VCaP (cell line): ENCODE measurements around the gene ARV1.
A peak's percentile ranks its signal among the peaks of the same experiment; 100 is the strongest.

ENCODE experiments used
- H3K27ac ChIP-seq: fragments of 450-650 bp; 2 replicates; pipeline ENCODE4 v1.5.1; 2017
- CTCF ChIP-seq: fragments of 450-650 bp; conservative IDR thresholded peaks from 2 replicates; pipeline ENCODE4 v1.5.1; 2017; ENCODE audit warnings: mild to moderate bottlenecking, moderate library complexity

The ARV1 gene

GRCh38 chr1:230940848-230941247 lies 38.0 kb upstream of the ARV1 start:
- no peak overlapping the region for H3K27ac ChIP-seq
- no peak for TF ChIP-seq CTCF

- H3K27ac ChIP-seq: no peak overlapping the region
- TF ChIP-seq CTCF: no peak
Observed at GRCh38 chr1:230943048-230943593, 35.8 kb upstream of the ARV1 start.

- TF ChIP-seq CTCF: no peak
Observed at GRCh38 chr1:230948301-230948700, 30.6 kb upstream of the ARV1 start.

GRCh38 chr1:230948903-230949302 lies 30.0 kb upstream of the ARV1 start:
- TF ChIP-seq CTCF: no peak
- no peak overlapping the region for H3K27ac ChIP-seq

More at GRCh38 chr1:230948301-230948700, 30.6 kb upstream of the ARV1 start:
- no peak overlapping the region for H3K27ac ChIP-seq

GRCh38 chr1:230950404-230950803 lies 28.5 kb upstream of the ARV1 start:
- no peak for TF ChIP-seq CTCF

GRCh38 chr1:230957580-230957989 lies 21.3 kb upstream of the ARV1 start:
- no peak for TF ChIP-seq CTCF
- H3K27ac ChIP-seq: no peak overlapping the region

More at GRCh38 chr1:230950404-230950803, 28.5 kb upstream of the ARV1 start:
- peak overlapping the region; percentile 37; the same call in 1 of the 2 replicates for H3K27ac ChIP-seq

GRCh38 chr1:230958370-230958769 lies 20.5 kb upstream of the ARV1 start:
- TF ChIP-seq CTCF: no peak
- H3K27ac ChIP-seq: no peak overlapping the region

- no peak overlapping the region for H3K27ac ChIP-seq
- TF ChIP-seq CTCF: no peak
Observed at GRCh38 chr1:230964896-230965295, 14.0 kb upstream of the ARV1 start.
